Measurements from ENCODE around the gene SAMD10.
"Not testable (repeated sequence)": the region's sequence is repeated elsewhere in the genome, so short reads cannot be mapped to it uniquely, and the experiment has no call there.

Gene SAMD10

DNA sequence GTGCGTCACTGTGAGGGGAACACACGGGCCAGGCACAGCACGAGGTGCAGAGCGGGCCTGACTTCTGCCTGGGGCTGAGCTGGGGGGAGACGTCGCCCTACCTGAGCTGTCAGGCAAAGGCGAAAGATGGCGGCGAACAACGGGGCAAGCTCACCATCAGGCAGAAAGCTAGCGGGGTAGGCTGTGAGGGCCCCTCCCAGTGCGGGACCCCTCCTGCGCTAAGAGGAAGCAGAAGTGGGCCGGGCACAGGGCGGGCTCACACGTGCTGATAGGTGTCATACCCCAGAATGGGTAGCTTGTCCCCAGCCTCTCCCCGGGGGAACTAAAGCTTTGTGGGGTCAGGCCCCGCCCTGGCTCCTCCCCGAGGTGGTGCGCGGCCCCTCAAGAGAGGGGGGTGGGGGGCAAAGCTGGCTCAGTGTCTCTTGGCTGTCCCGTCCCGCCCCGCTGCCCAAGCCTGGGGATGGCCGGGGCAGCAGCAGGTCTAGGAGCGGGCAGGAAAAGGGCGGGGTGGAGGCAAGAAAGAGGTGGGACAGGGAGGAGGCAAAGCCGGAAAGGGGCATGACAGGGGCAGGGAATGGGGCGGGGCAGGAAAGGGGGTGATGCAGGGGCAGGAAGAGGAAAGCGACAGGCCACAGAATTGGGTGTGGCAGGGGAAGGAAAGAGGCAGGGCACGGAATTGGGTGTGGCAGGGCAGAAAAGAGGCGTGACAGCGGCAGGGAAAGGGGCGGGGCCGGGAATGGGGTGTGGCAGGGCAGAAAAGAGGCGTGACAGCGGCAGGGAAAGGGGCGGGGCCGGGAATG is 38.0 kb downstream of the SAMD10 start:
- DNase-seq (ENCODE audit: low spot score), result no peak

DNA sequence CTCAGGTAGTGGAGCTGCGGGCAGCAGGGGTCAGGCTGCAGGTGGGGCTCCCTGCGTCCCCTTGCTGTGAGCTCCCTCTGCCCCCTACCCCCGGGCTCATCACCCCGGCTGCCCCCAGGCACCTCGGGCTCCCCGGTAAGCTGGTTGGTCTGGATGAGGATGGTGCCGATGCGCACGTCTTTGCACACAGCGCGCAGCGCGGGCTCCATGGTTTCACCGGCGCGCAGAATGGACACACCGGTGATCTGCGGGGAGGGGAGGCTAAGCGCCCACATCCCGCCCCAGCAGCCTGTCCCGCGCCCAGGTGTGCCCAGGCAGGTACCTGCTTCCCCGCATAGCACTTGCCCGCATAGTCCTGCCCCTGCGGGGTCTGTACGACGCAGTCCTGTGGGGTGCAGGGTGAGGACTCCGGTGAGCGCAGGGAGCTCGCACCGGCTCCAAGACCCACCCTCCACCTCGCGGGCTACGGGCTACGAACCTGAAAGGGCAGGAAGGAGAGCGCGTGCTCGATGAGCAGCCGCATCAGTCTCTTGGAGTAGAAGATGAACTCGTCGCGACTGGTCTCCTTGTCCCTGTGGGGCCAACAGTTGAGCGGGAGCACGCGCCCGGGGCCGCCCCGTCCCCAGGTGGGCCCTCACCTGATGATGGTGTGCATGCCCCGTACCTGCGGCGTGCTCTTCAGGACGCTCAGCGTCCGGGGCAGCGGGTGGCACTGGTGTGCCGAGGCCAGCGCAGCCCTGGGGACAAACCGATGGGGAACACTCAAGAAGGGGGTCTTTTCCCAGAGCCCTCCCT is 38.8 kb downstream of the SAMD10 start:
- no peak for DNase-seq (ENCODE audit: low spot score)

DNA sequence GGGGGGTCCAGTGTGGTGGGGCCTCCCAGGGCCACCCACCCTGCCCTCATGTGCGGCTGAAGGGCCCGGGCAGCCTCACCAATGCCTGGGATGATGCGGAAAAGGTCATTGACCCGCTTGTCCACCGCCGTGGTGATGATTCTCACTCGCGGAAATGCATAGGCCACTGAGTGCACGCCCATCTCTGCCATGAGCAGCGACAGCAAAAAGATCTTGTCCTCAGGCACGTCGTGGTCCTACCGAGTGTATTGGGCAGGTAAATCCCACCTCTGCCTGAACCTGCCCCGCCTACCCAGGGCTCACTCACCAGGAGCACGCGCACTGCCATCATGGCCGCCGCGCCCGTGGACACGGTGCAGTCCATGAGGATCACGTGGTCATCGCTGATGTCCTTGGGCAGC is 39.4 kb downstream of the SAMD10 start:
- no peak for DNase-seq (ENCODE audit: low spot score)

DNA sequence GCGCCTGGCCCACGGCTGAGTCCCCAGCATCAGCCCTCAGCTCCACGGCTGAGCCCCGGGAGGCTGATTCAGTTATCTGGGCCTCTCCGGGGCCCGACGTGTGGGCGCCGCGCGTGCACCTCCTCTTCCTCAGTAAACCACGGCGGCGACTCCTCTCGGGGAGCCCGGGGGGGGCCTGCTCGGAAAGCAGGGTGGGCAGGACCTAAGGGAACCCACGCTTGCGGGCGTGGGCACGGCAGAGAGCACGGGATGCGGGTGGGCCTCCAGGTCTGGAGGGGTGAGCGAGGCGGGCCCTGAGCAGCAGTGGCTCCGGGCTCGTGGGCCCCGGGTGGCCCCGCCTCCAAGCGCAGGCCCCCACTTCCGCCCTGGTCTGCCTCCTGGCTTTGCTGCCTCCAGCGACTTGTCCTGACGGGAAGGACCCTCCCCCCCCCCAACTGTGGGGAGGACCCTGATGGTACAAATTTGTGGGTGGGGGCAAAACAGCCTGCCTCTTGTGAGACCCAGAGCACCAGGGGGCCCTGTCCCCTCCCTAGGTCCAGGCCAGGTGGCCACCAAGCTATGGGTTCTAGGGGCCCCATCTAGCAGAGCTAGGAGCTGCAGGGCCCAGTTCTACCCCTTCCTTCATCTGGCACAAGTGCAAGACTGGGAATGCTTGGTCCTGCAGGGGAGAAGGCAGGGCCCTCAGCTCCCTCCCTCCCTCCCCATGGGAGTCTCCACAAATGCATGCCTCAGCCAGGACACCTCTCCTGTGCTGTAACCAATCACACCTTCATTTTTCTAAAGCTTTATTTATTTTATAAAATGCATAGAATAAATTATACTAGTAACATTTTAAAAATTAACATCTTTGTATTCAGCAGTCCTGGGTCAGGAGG is 40.1 kb downstream of the SAMD10 start:
- no peak for DNase-seq (ENCODE audit: low spot score)

DNA sequence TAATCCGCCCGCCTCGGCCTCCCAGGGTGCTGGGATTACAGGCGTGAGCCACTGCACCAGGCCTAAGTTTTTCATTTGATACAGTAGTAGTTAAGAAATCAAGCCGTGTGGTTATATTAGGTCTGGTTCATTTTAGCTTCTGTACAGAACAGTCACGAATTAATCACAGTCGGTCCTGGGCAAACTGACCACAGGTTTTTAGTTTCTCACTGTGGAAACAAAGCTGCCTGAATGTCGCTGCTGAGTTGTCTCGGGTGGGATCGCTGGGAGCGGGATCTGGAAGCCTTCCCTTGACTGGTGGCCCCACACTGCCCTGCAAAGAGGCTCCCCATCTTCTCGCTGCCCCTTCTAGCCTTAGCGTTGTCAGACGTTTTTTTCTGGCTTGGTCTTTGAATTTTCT is 41.8 kb downstream of the SAMD10 start:
- no peak for DNase-seq (ENCODE audit: low spot score)

DNA sequence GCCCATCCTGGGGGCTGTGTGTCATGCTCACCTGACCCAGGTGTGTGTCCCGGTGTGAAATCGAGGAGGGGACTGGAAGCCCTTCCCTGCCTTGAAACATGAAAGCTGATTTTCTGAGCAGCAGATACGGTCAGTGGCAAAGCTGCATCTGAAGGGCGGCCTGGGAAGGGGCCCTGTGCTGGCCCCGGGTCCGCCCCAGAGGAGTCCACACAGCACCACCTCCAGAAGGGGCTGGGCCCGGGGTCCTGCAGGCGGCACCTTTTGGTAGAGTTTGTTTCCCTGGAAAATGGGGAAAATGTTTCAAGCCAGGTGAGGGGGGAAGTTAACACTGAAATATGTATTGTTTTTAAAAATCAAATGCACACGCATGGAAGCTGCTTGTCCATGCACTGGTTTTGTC is 44.0 kb downstream of the SAMD10 start:
- no peak for DNase-seq (ENCODE audit: low spot score)

DNA sequence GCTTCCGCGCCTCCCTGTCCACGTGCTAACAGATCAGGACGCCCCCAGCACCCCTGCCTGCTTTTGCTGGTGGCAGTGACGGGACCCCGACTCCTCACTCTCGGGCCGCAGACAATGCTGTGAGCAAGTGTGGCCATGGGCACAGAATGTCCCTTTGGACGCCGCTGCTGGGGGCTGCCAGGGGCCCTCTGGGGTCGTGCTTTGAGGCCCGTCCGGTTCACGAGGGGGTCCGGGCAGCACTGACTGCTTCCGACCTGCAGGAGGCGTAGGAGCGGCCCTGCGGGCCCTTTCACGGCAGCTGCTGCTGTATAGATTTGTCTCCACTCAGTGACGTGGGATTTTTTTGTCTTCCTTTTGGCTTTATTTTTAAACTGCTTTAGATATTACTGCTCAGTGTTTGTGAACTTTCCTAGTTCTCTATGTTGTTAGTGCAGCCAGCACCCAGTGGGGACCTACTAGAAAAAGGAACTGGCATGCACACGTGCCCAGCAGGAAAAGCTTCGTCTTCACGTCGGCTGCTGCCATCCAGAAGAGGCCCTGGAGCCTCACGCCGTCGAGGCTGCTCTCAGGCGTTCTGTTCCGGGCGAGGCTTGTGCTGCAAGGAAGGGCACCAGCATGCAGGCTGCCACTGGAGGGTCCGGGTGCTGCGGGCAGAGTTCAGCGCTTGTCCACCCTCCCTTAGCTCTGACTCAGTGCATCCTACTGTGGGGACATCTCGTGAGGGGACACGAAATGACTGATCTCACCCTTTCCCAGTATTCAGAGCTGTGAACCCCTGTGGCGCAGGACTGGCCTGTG is 45.0 kb downstream of the SAMD10 start:
- no peak for DNase-seq (ENCODE audit: low spot score)

DNA sequence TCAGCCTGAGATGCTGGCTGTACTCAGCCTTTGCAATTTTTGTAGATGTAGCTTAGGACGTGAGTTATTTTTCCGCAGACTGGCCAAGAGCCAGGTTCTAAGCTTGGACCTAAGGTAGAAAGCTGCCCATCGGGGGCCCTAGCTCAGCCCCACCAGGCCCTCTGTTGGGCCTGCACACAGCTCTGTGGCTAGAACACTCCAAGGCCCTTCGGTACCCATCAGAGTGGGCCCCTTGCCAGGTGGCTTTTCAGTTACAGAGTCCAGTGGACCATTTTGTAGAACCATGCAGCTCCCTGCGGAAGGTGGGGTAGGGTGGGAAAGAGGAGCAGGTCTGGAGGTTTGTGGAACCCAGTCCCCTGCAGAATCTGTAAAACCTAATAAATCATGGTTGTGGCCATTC is 45.8 kb downstream of the SAMD10 start:
- no peak for DNase-seq (ENCODE audit: low spot score)

DNA sequence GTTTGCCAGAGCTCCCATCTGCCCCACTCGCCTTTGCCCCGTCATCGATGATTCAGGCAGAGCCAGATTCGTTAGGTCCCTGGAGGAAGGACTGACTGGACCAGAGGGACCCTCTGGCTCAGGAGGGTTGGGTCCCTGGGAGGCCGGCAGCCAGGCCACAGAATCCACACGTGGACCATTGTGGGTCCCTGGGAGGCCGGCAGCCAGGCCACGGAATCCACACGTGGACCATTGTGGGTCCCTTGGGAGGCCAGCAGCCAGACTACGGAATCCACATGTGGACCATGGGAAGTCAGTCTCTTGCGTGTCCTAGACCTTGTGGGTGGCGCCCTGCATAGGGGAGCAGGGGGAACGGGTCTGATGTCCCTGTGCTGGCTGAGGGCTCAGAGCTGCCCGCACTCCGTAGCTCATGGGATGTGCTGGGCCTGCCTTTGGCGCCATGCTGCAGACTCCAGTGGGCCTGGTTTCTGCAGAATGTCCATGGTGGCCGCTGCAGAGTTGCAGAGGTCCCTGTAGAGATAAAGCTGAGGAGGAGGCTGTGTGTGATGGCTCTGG is 46.8 kb downstream of the SAMD10 start:
- no peak for DNase-seq (ENCODE audit: low spot score)

DNA sequence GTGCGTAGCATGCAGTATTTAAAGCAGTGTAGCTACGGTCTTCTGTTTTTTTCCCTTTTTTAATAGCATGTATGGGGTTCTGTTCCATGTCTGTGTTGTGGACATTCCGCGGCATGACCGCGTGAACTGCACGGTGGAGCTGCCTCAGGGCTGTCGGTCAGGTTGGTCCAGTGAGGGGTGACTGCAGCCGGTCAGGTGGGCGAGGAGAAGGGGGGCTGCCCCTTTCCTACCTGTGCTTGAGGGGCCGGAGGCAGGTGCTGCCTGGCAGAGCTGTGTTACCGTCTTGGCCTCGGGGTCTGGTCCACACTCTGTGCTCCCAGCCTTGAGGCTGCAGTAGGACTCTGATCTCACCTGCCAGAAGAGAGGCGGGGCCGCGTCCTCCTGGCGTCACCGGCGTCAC is 47.7 kb downstream of the SAMD10 start:
- DNase-seq (ENCODE audit: low spot score), result no peak

DNA sequence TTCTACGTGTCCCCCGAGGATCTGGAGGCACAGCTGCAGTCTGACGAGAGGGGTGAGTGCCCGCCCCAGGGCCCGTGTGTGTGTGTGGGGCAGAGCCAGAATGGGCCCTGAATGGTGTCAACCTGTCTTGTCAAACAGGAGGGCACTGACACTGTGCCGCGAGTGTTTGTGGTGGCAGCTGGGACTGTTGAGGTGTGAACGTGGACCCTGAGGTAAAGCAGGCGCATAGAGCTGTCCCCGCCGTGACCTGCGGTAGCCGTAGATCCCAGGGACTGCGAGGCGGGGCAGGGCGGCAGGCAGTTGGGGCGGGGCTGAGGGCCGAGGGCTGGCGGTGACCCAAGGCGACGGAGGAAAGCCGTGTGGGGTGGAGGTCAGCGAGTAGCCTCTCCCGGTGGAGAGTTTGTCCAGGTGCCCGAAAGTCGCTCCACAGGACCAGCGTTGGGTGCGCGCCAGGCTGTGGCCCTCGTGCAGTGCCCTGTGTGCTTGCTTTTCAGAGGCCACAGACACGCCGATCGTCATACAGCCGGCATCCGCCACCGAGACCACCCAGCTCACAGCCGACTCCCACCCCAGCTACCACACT is 48.4 kb downstream of the SAMD10 start:
- DNase-seq (ENCODE audit: low spot score), result no peak

DNA sequence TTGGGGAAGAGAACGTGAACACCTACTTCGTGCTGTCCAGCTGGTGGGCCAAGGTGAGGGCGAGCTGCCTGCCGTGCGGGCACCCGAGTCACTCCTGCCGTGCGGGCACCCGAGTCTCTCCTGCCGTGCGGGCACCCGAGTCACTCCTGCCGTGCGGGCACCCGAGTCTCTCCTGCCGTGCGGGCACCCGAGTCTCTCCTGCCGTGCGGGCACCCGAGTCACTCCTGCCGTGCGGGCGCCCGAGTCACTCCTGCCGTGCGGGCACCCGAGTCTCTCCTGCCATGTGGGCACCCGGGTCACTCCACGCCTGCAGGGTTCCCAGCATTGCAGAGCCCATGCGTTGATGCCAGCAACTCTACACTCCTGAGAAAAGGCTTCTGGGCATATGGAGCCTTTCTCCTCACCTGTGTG is 50.0 kb downstream of the SAMD10 start:
- not testable (repeated sequence) for DNase-seq (ENCODE audit: low spot score)

DNA sequence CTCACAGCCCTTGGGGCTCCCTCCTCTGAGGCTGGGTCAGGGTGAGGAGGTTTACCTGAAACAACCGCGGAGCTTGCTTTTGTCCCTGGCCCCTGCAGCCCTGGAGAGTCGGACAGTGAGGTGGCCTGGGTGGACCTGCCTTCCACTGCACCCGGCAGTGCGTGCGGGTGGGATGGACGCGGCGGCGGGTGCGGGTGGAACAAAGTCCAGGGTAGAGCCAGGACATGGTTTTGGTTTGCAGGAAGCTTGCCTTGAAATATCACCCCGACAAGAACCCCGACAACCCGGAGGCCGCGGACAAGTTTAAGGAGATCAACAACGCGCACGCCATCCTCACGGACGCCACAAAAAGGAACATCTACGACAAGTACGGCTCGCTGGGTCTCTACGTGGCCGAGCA is 50.4 kb downstream of the SAMD10 start:
- DNase-seq (ENCODE audit: low spot score), result no peak

DNA sequence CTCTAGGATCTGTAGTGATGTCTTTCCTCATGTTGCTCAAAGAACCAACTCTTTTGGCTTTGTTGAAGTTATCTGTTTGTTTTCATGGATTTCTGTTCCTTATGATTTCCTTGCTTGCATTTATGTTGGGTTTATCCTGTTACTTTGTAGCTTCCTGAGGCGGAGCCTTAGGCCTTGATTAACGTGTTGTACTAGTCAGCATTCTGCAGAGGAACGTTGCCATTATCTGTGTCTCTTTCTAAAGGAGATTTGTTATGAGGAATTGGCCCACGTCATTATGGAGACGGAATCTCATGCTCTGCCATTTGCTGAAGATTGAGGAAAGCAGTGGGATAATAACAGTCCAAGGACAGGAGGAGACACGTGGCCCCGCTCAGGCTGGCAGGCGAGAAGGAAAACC is 53.1 kb downstream of the SAMD10 start:
- DNase-seq (ENCODE audit: low spot score), result no peak

DNA sequence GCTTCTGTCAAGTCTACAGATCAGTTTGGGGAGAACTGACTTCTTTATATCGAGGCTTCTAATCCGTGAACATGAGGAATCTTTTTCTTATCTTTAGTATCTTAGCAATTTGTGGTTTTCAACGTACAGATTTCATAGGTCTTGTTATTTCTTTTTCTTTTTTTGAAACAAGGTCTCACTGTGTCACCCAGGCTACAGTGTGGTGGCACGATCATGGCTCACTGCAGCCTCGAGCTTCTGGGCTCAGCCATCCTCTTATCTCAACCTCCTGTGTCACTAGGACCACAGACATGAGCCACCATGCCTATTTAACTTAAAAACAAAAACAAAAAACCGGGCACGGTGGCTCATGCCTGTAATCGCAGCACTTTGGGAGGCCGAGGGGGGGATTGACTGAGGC is 55.2 kb downstream of the SAMD10 start:
- no peak for DNase-seq (ENCODE audit: low spot score)

All from GM03348 (cell line).